ENCODE data around the gene TCAIM. TPM values are rescaled to one million over a fixed set of nuclear protein-coding genes. Genes with fewer than 3 reads are reported as not detected.

Gene TCAIM
- total and polyA plus RNA-seq, 2 experiments from 2014 or later: 10.3 to 26.0 TPM

- no peak for TF ChIP-seq REST (IDR thresholded peaks at IDR 0.05; ENCODE audit: unreplicated experiment)
- TF ChIP-seq EZH2 (IDR thresholded peaks at IDR 0.05; ENCODE audit: low read depth, unreplicated experiment): no peak
- TF ChIP-seq ETS1 (IDR thresholded peaks at IDR 0.05): no peak
- TF ChIP-seq CREB1 (CRISPR knock-in tag; IDR thresholded peaks at IDR 0.05; ENCODE audit: low read depth): no peak
- no peak for TF ChIP-seq ZNF114 (CRISPR knock-in tag; IDR thresholded peaks at IDR 0.05)
Observed at GRCh38 chr3:44411031-44411645, 72.6 kb downstream of the TCAIM start (continued).

GRCh38 chr3:44412365-44412764 is 73.8 kb downstream of the TCAIM start:
- Mint-ChIP-seq H3K4me3 (no peak overlapping the region), H3K27ac (no peak overlapping the region), H3K36me3 (ENCODE audit: low read depth) (no peaks in the 10 kb centered on the region), H3K27me3 (ENCODE audit: insufficient read depth, low read depth, poor library complexity) (peaks cover 2% of the 10 kb centered on the region), H3K4me1 (peaks cover 7% of the 10 kb centered on the region; the same call in 1 of the 3 replicates), H3K9me3 (no peaks in the 10 kb centered on the region)
- Histone ChIP-seq H4K20me1 (replicated peaks; ENCODE audit: insufficient read depth) (no peaks in the 10 kb centered on the region), H3K4me1 (ENCODE audit: insufficient read depth) (no peaks in the 10 kb centered on the region), H3K27me3 (ENCODE audit: insufficient read depth) (no peaks in the 10 kb centered on the region), H3F3A (replicated peaks; ENCODE audit: low read depth) (no peaks in the 10 kb centered on the region), H3K4me3 (no peak overlapping the region), H3K79me2 (replicated peaks; ENCODE audit: insufficient read depth) (no peaks in the 10 kb centered on the region), H3K4me2 (no peak overlapping the region), H3K9me2 (ENCODE audit: insufficient read depth) (no peaks in the 10 kb centered on the region), H3K36me3 (ENCODE audit: insufficient read depth) (no peaks in the 10 kb centered on the region), H2AFZ (no peak overlapping the region), H3K27ac (ENCODE audit: low read depth) (no peak overlapping the region)
- no peak for DNase-seq (ENCODE audit: low spot score)
- no peak for ATAC-seq
- TF ChIP-seq ETS1 (IDR thresholded peaks at IDR 0.05): no peak
- TF ChIP-seq POLR2AphosphoS5 (IDR thresholded peaks at IDR 0.05; ENCODE audit: low read depth): no peak
- no peak for TF ChIP-seq CTCF (conservative IDR thresholded peaks at IDR 0.05; ENCODE audit: low read depth in 2 of 2)
- TF ChIP-seq STAT1 (IDR thresholded peaks at IDR 0.05; ENCODE audit: unreplicated experiment): no peak
- no peak for TF ChIP-seq ZNF114 (CRISPR knock-in tag; IDR thresholded peaks at IDR 0.05)
- no peak for TF ChIP-seq ZNF462 (CRISPR knock-in tag; IDR thresholded peaks at IDR 0.05)
- no peak for TF ChIP-seq EZH2 (IDR thresholded peaks at IDR 0.05; ENCODE audit: low read depth, unreplicated experiment)
- no peak for TF ChIP-seq EZH2phosphoT487 (IDR thresholded peaks at IDR 0.05; ENCODE audit: unreplicated experiment)

All from GM23338 (cell line).